GM18505 (cell line): ENCODE results near the gene ZBTB39.
A peak's percentile ranks its signal among the peaks of the same experiment; 100 is the strongest.
"Not testable (repeated sequence)": the region's sequence is repeated elsewhere in the genome, so short reads cannot be mapped to it uniquely, and the experiment has no call there.

Experiments used
- ATAC-seq: cut with Tn5 transposase; IDR thresholded peaks from one replicate; pipeline ENCODE4 v1.9.1; 2021; ENCODE audit not compliant: unreplicated experiment
- POLR2A ChIP-seq: IDR thresholded peaks from 4 replicates; pipeline ENCODE4 v1.6.1; 2011; ENCODE audit warnings: borderline replicate concordance; ENCODE audit not compliant: insufficient read depth, insufficient read length; ENCODE audit errors: extremely low read depth

Gene ZBTB39, protein sequence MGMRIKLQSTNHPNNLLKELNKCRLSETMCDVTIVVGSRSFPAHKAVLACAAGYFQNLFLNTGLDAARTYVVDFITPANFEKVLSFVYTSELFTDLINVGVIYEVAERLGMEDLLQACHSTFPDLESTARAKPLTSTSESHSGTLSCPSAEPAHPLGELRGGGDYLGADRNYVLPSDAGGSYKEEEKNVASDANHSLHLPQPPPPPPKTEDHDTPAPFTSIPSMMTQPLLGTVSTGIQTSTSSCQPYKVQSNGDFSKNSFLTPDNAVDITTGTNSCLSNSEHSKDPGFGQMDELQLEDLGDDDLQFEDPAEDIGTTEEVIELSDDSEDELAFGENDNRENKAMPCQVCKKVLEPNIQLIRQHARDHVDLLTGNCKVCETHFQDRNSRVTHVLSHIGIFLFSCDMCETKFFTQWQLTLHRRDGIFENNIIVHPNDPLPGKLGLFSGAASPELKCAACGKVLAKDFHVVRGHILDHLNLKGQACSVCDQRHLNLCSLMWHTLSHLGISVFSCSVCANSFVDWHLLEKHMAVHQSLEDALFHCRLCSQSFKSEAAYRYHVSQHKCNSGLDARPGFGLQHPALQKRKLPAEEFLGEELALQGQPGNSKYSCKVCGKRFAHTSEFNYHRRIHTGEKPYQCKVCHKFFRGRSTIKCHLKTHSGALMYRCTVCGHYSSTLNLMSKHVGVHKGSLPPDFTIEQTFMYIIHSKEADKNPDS

DNA sequence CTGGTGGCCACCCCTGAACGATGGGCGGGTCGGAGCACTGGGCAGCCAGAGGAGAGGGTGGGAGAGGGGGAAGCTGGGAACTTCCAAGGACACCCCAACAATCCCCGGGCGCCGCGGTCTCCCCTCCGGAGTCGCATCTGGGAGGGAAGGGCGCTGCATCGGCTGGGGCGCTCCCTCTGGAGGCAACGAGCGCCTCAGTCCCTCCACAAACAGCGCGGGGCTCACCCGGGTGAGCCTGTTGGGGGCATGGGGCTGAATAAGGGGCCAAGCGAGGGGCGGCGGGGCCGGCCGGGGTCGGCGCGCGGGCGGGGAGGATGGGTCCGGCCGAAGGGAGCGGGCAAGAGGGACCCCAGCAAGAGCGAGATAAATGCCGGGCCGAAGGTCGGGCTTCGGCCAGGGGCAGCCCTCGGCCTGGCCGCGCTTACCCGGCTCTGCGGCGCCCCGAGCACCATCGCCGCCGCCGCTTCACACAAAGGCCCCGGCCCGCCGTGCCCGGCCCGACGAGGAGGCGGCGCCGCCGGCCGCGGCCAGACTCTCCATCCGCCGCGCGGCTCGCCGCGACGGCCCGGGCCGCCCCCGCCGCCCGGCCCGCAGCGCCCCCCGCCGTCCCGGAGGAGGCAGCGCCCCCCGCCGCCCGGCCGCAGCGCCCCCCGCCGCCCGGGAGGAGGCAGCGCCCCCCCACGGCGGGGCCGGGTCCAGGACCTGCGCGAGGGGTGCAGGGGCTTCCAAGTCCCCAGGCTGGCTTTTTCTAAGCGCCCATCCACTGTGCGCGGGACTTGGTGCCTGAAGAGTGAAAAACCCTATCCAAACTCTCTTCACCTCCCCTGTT is at the start of gene ZBTB39:
Gene ZBTB39 (minus strand): TSS at position 567 of the 829 bp plus-strand sequence. CDS start 1,629 bp downstream, outside the sequence.
- ATAC-seq, result peak; percentile 65
- TF ChIP-seq POLR2A, result peak; percentile 76

DNA sequence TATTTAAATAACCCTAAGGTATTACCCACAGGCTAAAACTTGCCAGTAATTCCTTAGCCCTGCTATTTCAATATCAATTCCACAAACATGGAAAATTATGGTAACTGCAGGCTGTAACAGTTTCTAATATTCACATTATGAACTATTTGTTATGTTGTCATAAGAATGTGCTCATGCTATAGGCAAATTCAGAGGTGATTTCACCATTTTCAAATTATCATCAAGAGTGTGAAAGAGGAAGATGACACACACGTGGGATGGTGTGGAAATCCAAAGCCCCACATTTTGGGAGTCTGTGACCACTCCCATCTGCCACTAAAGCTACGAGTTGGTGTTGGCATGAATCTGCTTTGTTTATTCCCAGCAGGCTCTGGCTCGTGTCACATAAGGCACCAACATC is 49.5 kb upstream of the ZBTB39 start:
- no peak for TF ChIP-seq POLR2A
- no peak for ATAC-seq

DNA sequence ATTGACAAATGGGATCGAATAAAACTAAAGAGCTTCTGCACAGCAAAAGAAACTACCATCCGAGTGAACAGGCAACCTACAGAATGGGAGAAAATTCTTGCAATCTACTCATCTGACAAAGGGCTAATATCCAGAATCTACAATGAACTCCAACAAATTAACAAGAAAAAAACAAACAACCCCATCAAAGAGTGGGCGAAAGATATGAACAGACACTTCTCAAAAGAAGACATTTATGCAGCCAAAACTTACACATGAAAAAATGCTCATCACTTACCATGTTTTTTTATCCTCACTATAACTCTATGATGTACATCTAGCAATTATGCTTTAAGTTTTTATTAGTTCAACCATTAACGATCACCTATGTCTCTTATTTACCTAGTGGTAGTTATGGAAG is 47.6 kb upstream of the ZBTB39 start:
- ATAC-seq, result not testable (repeated sequence)

DNA sequence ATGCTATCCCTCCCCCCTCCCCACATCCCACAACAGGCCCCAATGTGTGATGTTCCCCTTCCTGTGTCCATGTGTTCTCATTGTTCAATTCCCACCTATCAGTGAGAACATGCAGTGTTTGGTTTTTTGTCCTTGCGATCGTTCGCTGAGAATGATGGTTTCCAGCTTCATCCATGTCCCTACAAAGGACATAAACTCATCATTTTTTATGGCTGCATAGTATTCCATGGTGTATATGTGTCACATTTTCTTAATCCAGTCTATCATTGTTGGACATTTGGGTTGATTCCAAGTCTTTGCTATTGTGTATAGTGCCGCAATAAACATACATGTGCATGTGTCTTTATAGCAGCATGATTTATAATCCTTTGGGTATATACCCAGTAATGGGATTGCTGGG is 46.8 kb upstream of the ZBTB39 start:
- not testable (repeated sequence) for ATAC-seq

DNA sequence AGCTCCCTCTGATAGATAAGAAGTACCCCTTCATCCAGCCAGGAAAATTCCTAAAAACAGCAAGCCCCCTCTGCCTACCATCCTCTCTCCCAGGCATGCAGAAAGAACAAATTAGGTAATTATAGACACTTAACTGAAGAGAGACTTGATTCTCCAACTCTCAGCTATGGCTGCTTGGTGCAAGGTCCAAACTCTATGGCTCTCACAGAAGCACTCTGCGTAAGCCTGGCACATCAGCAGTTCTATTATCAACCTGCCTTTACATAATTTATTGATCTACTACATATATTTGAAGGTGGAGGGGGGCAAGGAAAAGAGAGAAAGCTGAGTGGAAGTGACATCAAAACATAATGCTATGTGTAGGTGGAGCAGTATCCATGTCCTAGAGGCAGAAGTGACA is 44.7 kb upstream of the ZBTB39 start:
- no peak for ATAC-seq
- TF ChIP-seq POLR2A, result no peak

DNA sequence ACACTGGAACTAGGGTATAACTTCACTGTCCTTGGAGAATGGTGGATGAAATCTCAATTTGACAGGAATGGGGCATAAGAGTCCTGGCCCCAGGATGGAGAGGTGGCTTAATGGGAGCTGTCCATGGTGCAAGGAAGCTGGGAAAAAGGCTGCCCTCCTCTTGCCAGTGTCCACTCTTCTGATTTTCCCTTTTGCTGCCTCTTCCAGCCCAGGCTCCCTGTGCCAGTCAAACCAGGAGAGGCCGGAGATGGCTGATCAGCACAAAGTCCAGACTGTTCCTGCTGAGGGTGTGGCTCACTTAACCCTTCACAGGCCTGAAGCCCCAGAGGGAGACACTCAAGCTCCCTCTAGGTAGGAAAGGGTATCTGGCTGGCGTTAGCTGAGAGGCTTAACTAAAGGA is 43.5 kb upstream of the ZBTB39 start, which contains the start of gene MYO1A:
Gene MYO1A (minus strand): TSS at position 240 of the 400 bp plus-strand sequence. CDS start 1,806 bp downstream, outside the sequence.
- no peak for ATAC-seq
- TF ChIP-seq POLR2A, result no peak

GRCh38 chr12:57049119-57049446 is 42.7 kb upstream of the ZBTB39 start:
- no peak for ATAC-seq
- no peak for TF ChIP-seq POLR2A

GRCh38 chr12:57048423-57049118 is 42.2 kb upstream of the ZBTB39 start:
- ATAC-seq, result no peak
- TF ChIP-seq POLR2A, result no peak

- ATAC-seq, result no peak
Observed at GRCh38 chr12:57047981-57048380, 41.6 kb upstream of the ZBTB39 start.

DNA sequence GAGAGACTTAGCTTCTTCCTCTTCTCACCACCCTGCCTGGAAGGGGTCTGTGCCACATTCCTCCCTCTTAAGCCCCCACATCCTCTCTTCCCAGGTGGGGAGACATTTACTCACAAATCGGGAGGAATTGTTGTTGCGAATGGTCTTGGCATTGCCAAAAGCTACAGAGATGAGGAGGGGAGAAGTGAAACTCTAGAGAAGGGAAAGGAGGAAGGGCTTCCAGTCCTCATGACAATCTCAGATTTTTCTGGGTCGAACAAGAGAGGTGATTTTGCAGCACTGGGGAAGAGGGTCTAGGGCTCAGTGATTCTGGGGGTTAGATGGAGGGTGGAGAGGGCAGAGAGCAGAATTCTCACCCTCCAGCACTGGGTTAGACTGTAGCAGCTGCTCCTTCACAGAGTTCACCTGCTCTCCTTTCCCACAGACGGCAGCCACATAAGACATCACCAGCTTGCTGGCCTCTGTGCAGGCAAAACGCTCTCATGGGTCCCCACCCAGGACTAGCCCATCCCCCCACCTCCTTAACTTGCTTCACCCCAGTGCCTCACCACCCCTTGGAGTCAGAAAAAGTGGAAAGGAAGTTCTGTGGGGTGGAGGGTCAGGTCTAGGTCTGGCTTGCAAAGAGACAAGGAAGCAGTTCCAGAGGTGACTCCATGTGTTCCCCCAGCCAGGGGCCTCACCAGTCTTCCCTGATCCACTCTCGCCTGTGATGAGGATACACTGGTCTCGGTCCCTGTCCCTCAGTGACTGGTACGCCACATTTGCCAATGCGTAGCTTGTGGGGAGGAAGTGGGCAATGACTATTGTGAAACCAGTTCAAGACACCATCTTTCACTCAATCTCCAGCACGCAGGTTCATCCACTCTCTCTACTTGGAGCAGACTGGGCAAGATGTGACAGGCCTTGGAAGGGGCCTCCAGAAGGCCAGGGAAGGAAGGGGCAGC is 40.9 kb upstream of the ZBTB39 start:
- TF ChIP-seq POLR2A, result no peak
- ATAC-seq, result no peak

More at GRCh38 chr12:57047981-57048380, 41.6 kb upstream of the ZBTB39 start:
- TF ChIP-seq POLR2A, result no peak

GRCh38 chr12:57046086-57046791 is 39.9 kb upstream of the ZBTB39 start:
- TF ChIP-seq POLR2A, result no peak
- no peak for ATAC-seq

GRCh38 chr12:57044889-57045288 is 38.5 kb upstream of the ZBTB39 start:
- no peak for TF ChIP-seq POLR2A
- no peak for ATAC-seq

DNA sequence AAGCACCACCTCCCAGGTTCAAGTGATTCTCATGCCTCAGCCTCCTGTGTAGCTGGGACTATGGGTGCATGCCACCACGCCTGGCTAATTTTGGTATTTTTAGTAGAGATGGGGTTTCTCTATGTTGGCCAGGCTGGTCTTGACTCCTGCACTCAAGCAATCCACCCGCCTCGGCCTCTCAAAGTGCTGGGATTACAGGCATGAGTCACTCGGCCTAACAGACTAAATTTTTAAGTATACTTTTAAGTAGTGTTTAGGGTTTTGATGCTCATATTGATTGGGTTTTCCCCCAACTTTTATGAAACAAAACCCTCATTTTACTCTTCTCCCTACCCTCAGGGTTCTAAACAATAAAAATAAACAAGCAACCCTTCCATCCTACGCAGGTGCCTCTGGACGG is 38.1 kb upstream of the ZBTB39 start:
- TF ChIP-seq POLR2A, result no peak
- ATAC-seq, result no peak
